Keratinocyte (primary cell): Measurements from ENCODE around the gene SYNE2. TPM values are rescaled to one million over a fixed set of nuclear protein-coding genes. Genes with fewer than 3 reads are reported as not detected.

ENCODE experiments used
- DNase-seq: peaks from one replicate; pipeline ENCODE4 v3.0.0-alpha.2; 2011; ENCODE audit warnings: low read depth, missing footprints, low spot score
- FAIRE-seq: peaks from 2 replicates; lab custom pipeline; 2011; peaks lifted over from hg19 to GRCh38; lab: Jason Lieb, UNC
- H2AFZ ChIP-seq: 2 replicates; pipeline ENCODE4 v1.6.0; 2012; ENCODE audit warnings: low read length, control low read depth, inconsistent platforms; ENCODE audit not compliant: control insufficient read depth
- H3K27ac ChIP-seq: 2 replicates; pipeline ENCODE4 v1.5.1; 2011; ENCODE audit warnings: low read length; ENCODE audit not compliant: control insufficient read depth, insufficient read depth
- H3K27me3 ChIP-seq: 3 replicates; pipeline ENCODE4 v1.6.0; 2011; ENCODE audit warnings: low read length; ENCODE audit not compliant: control insufficient read depth, insufficient read depth; ENCODE audit errors: extremely low read depth
- H3K36me3 ChIP-seq, 2 experiments: 2 replicates in 1 of 2; 3 replicates in 1 of 2; pipeline ENCODE4 v1.5.1; 2011; ENCODE audit warnings: low read length in 2 of 2, mild to moderate bottlenecking in 1 of 2; ENCODE audit not compliant: control insufficient read depth in 2 of 2, insufficient read depth in 2 of 2; ENCODE audit errors: extremely low read depth in 1 of 2
- H3K4me1 ChIP-seq: 3 replicates; pipeline ENCODE4 v1.5.1; 2011; ENCODE audit warnings: low read length; ENCODE audit not compliant: control insufficient read depth, insufficient read depth; ENCODE audit errors: extremely low read depth
- H3K4me2 ChIP-seq: 3 replicates; pipeline ENCODE4 v1.6.0; 2011; ENCODE audit warnings: low read depth, low read length; ENCODE audit not compliant: control insufficient read depth, insufficient read depth; ENCODE audit errors: extremely low read depth
- H3K4me3 ChIP-seq, 3 experiments: fragments of 200-600 bp in 1 of 3; sonication (generic) in 1 of 3; 2 replicates in 2 of 3; 3 replicates in 1 of 3; pipeline ENCODE4 v1.5.1; 2011 to 2016; ENCODE audit warnings: low read length in 3 of 3, mild to moderate bottlenecking in 3 of 3, control low read depth in 2 of 3, inconsistent platforms in 1 of 3, low read depth in 1 of 3, mixed read lengths in 1 of 3, mixed run types in 1 of 3, moderate library complexity in 1 of 3; ENCODE audit not compliant: control insufficient read depth in 2 of 3, insufficient read depth in 2 of 3; ENCODE audit errors: extremely low read depth in 1 of 3
- H3K79me2 ChIP-seq: 2 replicates; pipeline ENCODE4 v1.6.0; 2012; ENCODE audit warnings: low read length; ENCODE audit not compliant: control insufficient read depth, insufficient read depth
- H3K9ac ChIP-seq: 3 replicates; pipeline ENCODE4 v1.6.0; 2011; ENCODE audit warnings: low read length; ENCODE audit not compliant: control insufficient read depth, insufficient read depth; ENCODE audit errors: extremely low read depth
- H3K9me1 ChIP-seq: 3 replicates; pipeline ENCODE4 v1.6.0; 2011; ENCODE audit warnings: low read length; ENCODE audit not compliant: control insufficient read depth, insufficient read depth; ENCODE audit errors: extremely low read depth
- H3K9me3 ChIP-seq: 2 replicates; pipeline ENCODE4 v1.5.1; 2012; ENCODE audit warnings: low read depth, low read length; ENCODE audit not compliant: control insufficient read depth
- H4K20me1 ChIP-seq: 3 replicates; pipeline ENCODE4 v1.6.0; 2011; ENCODE audit warnings: low read length; ENCODE audit not compliant: control insufficient read depth, insufficient read depth; ENCODE audit errors: extremely low read depth
- CTCF ChIP-seq, 3 experiments: IDR thresholded peaks in 1 of 3; conservative IDR thresholded peaks in 1 of 3; optimal IDR thresholded peaks in 1 of 3; 2 replicates in 2 of 3; 3 replicates in 1 of 3; pipeline versions ENCODE3 to v1.5.1; 2011; ENCODE audit warnings: low read length in 3 of 3, mild to moderate bottlenecking in 3 of 3, moderate library complexity in 2 of 3, control low read depth in 1 of 3, inconsistent platforms in 1 of 3; ENCODE audit not compliant: insufficient read depth in 2 of 3; ENCODE audit errors: extremely low read depth in 1 of 3
- EZH2 ChIP-seq: IDR thresholded peaks from one replicate; pipeline ENCODE4 v1.6.1; 2012; ENCODE audit warnings: inconsistent platforms, mild to moderate bottlenecking, low read length, moderate library complexity
- dilution Hi-C: fragments of 300-500 bp; cut with MboI; formaldehyde crosslinking; loops from one replicate; pipeline ENCODE4 v1.7.0; 2020; ENCODE audit warnings: low sequenced_read_pairs; ENCODE audit not compliant: extremely low pct_ligation_motif_present
- polyA plus RNA-seq, 5 experiments: library from polyadenylated mRNA; depleted of rRNA in 3 of 5; stranded (reverse) in 3 of 5; stranded (forward) in 1 of 5; unstranded in 1 of 5; fragments of >200 nt; gene quantifications; 1 replicate in 1 of 5; 2 replicates in 3 of 5; 3 replicates in 1 of 5; pipeline versions ENCODE4 v1.2.1 to v1.2.3, GENCODE V29; 2011 to 2012; ENCODE audit warnings: missing spikeins in 2 of 5, low read depth in 1 of 5, low replicate concordance in 1 of 5

Gene SYNE2
- polyA plus RNA-seq, 1 donor (not counting 4 experiments of a cell fraction or from before 2014, with no cell fraction given), result 9.9 TPM

- H3K27ac ChIP-seq, result no peak overlapping the region
- no peak overlapping the region for H3K9ac ChIP-seq
- no peaks in the 10 kb centered on the region for H3K79me2 ChIP-seq
- no peaks in the 10 kb centered on the region for H3K9me1 ChIP-seq
- H3K36me3 ChIP-seq, result peaks cover 8 to 9% of the 10 kb centered on the region in 2 experiments
- H3K4me2 ChIP-seq, result no peak overlapping the region
- H2AFZ ChIP-seq, result no peak overlapping the region
- H3K4me3 ChIP-seq, result no peak overlapping the region
- DNase-seq (no peak), FAIRE-seq (no peak)
- no peaks in the 10 kb centered on the region for H4K20me1 ChIP-seq
- H3K9me3 ChIP-seq, result no peaks in the 10 kb centered on the region
- dilution Hi-C loops, result loop anchor here (25.0 kb wide), 1 partner anchor 262 kb away; the partner anchor contains the start of gene ESR2
- TF ChIP-seq EZH2 (no peak), CTCF (optimal IDR thresholded peaks at IDR 0.05 in 1 of 3, IDR thresholded peaks at IDR 0.05 in 1 of 3, conservative IDR thresholded peaks at IDR 0.05 in 1 of 3; ENCODE audit: extremely low read depth in 1 of 3, insufficient read depth in 2 of 3, low read length in 3 of 3) (no peak)
- no peaks in the 10 kb centered on the region for H3K27me3 ChIP-seq
- H3K4me1 ChIP-seq, result no peaks in the 10 kb centered on the region
These were observed 172.7 kb downstream of the SYNE2 start for GRCh38 chr14:64025479-64025878.

DNA sequence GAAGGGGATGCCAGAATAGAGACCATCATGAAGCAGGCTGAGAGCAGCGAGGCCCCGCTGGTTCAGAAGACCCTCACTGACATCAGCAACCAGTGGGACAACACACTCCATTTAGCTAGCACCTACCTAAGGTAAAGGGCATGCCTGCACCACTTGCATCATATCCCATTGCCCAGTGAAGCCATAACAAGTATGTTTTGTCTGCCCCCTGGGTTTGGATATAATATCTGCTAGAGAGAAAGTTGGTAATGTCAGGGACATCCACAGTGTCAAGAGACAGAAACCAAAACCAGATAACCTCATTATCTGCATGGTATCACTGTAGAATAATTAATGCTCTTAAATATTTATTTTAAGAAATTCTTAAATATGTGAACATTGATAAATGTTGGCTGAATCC is 173.8 kb downstream of the SYNE2 start:
- no peak for FAIRE-seq
- dilution Hi-C loops, result loop anchor here (25.0 kb wide), 1 partner anchor 261 kb away; the partner anchor contains the start of gene ESR2
- Histone ChIP-seq H3K9me1 (no peaks in the 10 kb centered on the region), H3K79me2 (no peaks in the 10 kb centered on the region), H3K4me2 (no peak overlapping the region), H3K9ac (no peak overlapping the region), H3K36me3 (peaks cover 7 to 9% of the 10 kb centered on the region in 2 experiments), H4K20me1 (no peaks in the 10 kb centered on the region), H3K27me3 (no peaks in the 10 kb centered on the region), H3K4me3 (no peak overlapping the region), H3K4me1 (no peaks in the 10 kb centered on the region), H2AFZ (no peak overlapping the region), H3K9me3 (no peaks in the 10 kb centered on the region), H3K27ac (no peak overlapping the region)
- no peak for DNase-seq
- TF ChIP-seq EZH2 (no peak), CTCF (optimal IDR thresholded peaks at IDR 0.05 in 1 of 3, IDR thresholded peaks at IDR 0.05 in 1 of 3, conservative IDR thresholded peaks at IDR 0.05 in 1 of 3; ENCODE audit: extremely low read depth in 1 of 3, insufficient read depth in 2 of 3, low read length in 3 of 3) (peak in 1 of 3 experiments; percentile 4)
